HG02759 (cell line): ENCODE data around the gene SPRED1.
"Not testable (repeated sequence)": the region's sequence is repeated elsewhere in the genome, so short reads cannot be mapped to it uniquely, and the experiment has no call there.

Experiments
- ATAC-seq: cut with Tn5 transposase; IDR thresholded peaks from one replicate; pipeline ENCODE4 v1.9.1; 2021; ENCODE audit warnings: mild to moderate bottlenecking, moderate library complexity; ENCODE audit not compliant: unreplicated experiment

SPRED1 gene

GRCh38 chr15:38229705-38230310 lies 22.8 kb upstream of the SPRED1 start:
- ATAC-seq, result no peak

GRCh38 chr15:38231436-38231835 lies 21.2 kb upstream of the SPRED1 start:
- ATAC-seq, result no peak

DNA sequence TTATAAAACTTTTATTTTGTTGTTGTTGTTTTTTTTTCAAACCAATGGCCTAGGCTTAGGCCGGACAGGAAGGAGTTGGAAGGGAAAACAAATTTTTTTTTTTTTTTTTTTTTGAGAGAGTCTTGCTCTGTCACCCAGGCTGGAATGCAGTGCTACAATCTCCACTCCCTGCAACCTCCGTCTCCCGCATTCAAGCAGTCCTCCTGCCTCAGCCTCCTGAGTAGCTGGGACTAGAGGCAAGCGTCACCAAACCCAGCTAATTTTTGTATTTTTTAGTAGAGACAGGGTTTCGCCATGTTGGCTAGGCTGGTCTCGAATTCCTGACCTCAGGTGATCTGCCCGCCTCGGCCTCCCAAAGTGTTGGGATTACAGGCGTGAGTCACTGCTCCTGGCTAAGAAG lies 15.6 kb upstream of the SPRED1 start:
- ATAC-seq, result not testable (repeated sequence)

GRCh38 chr15:38238311-38238710 lies 14.3 kb upstream of the SPRED1 start:
- no peak for ATAC-seq

GRCh38 chr15:38242055-38242454 lies 10.6 kb upstream of the SPRED1 start:
- peak; percentile 90 for ATAC-seq

GRCh38 chr15:38243278-38244055 lies 9.2 kb upstream of the SPRED1 start:
- no peak for ATAC-seq

DNA sequence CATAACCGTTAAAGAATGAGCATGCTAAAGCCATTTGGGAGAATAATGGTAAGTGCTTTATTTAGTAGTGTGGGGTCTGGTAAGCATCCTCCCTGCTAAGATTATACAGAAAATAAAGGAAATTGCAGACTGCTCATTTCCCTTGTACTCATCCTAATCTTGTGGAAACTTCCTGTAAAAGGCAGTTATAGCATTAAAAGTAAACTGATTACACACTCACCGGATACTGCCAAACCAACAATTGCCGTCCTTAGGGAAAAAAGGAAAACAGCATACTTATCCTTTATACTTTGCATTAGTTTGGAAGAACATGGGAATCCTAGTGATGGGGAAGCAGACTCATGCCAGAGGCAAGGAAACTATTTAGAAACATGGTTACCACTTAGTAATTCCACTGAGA lies 5.3 kb upstream of the SPRED1 start:
- no peak for ATAC-seq

DNA sequence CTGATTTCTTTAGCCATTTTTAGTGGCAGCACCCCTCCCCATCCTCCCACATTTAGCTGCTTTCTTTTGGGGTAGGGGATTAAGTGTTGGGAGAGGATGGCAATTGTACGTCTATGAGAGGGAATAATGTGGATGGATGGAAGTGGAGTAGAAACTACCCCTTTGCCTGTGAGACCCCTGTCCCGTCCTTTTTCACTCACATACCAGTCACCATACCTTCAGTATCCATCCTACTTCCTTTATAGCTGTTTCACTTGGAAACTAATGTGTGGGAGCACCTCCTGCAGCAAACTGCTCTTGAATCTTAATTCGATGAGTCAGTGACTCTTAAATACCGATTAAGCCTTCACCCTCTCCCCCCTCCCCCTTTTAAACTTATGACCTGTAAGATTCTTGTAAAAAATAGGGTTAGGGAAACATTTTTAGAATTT lies 730 bp downstream of the SPRED1 start:
- no peak for ATAC-seq

- ATAC-seq, result peak; percentile 44
These were observed 1.6 kb downstream of the SPRED1 start for GRCh38 chr15:38254051-38254883.

- no peak for ATAC-seq
These were observed 3.1 kb downstream of the SPRED1 start for GRCh38 chr15:38255690-38256089.

GRCh38 chr15:38257676-38258075 lies 5.0 kb downstream of the SPRED1 start:
- no peak for ATAC-seq

- no peak for ATAC-seq
These were observed 6.5 kb downstream of the SPRED1 start for GRCh38 chr15:38259134-38259533.

DNA sequence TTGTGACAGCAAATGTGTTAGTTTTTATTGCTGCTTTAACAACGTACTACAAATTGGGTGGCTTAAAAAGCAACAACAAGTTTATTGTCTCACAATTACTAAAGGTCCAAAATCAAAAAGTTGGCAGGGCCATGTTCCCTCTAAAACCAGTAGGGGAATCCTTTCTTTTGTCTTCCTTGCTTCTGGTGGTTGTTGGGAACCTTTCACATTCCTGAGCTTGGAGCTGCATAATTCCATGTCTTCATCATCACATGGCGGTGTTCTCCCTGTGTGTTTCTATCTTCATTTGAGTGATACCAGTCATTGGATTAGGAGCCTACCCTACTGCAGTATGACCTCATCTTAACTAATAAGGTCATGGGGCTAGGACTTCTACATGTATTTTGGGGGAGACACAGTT lies 7.4 kb downstream of the SPRED1 start:
- ATAC-seq, result no peak

GRCh38 chr15:38263251-38263650 lies 10.6 kb downstream of the SPRED1 start:
- no peak for ATAC-seq

DNA sequence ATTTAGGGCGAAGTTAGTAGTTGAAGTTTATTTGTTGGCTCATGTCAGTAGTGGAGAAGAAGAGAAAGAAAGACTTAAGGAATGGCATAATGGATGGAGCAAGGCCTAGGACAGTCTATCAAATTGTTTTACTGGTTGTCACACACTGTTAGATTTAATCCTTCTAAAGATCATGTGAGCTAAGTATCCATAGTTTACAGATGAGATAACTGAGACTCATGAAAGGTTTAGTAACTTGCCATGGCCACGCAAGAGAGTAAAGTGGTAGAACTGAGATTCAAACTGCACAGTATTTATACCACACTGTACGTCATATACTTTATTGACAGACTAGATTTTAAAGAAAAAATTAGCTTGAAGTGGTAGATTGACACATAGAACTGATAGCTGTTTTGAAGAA lies 11.4 kb downstream of the SPRED1 start:
- no peak for ATAC-seq

- ATAC-seq, result no peak
These were observed 13.8 kb downstream of the SPRED1 start for GRCh38 chr15:38266247-38266986.

DNA sequence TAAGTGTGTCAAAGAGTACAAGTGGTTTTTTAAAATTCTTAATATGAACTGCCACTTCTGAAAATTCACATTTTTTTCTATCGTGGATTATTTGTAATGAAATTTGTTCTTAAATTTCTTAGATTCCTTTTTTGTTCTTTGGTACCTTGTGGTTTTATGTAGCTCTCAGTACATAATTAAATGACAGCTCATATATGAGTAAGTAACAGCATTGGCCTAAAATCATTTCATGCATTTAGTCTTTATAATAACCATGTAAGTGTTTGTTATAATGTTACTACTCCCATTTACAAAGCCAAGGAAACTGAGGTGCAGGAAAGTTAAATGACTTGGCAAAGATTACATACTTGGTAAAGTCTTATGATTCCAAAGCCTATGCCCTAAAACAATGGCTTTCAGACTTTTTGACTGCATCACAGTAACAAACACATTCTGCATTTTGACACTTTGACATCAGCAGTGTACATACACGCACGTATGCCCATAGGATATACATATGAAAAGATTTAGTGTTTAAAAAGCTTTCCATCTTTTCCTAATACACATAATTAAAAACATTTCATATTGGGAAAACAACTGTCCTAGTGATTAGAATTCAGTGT lies 14.9 kb downstream of the SPRED1 start:
- ATAC-seq, result no peak

- no peak for ATAC-seq
These were observed 18.5 kb downstream of the SPRED1 start for GRCh38 chr15:38271144-38271543.

- no peak for ATAC-seq
These were observed 19.3 kb downstream of the SPRED1 start for GRCh38 chr15:38271895-38272294.

DNA sequence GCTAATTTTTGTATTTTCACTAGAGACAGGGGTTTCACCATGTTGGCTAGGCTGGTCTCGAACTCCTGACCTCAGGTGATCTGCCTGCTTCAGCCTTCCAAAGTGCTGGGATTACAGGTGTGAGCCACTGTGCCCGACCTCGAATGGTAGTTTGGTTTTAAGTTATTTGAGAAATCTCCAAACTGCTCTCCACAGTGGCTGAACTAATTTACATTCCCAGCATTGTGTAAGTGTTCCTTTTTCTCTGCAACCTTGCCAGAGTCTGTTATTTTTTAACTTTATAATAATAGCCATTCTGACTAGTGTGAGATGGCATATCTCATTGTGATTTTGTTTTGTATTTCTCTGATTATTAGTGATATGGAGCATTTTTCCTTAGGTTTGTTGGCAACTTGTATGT lies 19.8 kb downstream of the SPRED1 start:
- not testable (repeated sequence) for ATAC-seq

DNA sequence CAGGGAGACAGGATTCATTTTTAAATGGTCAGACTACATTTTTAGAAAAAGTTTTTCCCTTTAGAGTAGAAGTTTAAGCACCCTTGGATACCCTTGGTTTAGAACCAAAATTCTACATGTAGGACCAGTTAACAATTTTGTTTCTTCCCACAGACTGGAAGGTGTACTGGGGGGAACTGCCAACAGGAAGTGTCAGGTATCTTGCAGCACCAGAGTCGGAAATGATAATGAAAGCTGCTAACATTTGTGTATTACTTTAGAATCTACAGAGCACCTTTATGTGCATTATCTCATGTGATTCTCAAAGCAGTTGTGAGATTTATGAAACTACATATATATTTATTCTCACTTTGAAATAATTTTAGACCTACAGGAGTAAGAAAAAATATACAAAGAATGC lies 21.5 kb downstream of the SPRED1 start:
- no peak for ATAC-seq
